ENCODE results near the gene DOK1.

Gene DOK1

DNA sequence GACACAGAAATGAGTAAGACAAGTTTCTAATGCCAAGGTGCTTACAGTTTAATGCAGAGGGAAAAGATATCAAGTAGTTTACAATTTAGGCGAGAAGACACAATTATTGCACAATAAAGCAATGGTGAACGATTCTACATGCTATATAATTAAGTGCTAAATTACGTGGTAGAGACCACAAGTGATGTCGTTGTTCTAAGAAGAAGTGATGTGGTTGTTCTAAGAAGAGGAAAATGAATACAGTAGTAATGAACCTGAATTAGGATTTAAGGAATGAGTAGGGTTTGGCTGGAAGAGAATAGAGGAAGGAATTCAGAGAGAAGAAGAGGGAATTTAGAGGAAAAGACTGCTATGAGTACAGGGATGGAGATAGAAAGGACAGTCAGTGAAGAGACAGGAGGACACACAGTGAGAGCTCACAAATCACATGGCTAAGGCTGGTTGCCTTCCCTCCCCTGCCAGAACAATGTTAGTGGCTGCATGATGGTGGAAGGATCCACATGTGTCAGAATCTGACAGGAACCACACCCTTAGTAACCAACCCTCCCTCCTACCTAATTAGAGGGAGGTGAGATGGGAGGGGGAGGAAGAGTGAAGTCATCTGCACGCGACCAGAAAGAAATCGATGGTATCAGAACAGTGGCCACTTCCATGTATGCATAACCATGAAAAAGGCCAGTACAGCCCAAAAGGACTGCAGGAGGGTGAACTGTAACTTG lies 48.9 kb downstream of the DOK1 start:
- DNase-seq, result no peak

GRCh38 chr2:74606927-74607326 lies 52.4 kb downstream of the DOK1 start:
- DNase-seq, result no peak
